RWPE2 (cell line): ENCODE measurements around the gene PDLIM4.

Experiments
- ATAC-seq: fragments of 200-7000 bp; cut with Tn5 transposase; 3 replicates; pipeline ENCODE4 v1.9.1; 2021; ENCODE audit warnings: low read depth
- DNase-seq: peaks from one replicate; pipeline ENCODE4 v3.0.0-alpha.2; 2020; ENCODE audit warnings: low spot score
- H3K27ac ChIP-seq: fragments of 450-650 bp; 2 replicates; pipeline ENCODE4 v1.5.1; 2017; ENCODE audit warnings: mild to moderate bottlenecking; ENCODE audit not compliant: poor library complexity, severe bottlenecking
- H3K27me3 ChIP-seq: fragments of 250-450 bp; sonication (Bioruptor Pico); 2 replicates; pipeline ENCODE4 v1.5.1; 2021; ENCODE audit warnings: mild to moderate bottlenecking, moderate library complexity; ENCODE audit not compliant: insufficient read depth, poor library complexity, severe bottlenecking
- H3K36me3 ChIP-seq: fragments of 250-450 bp; sonication (Bioruptor Pico); 2 replicates; pipeline ENCODE4 v1.5.1; 2020; ENCODE audit warnings: low read depth, mild to moderate bottlenecking, moderate library complexity
- H3K4me1 ChIP-seq: fragments of 250-450 bp; sonication (Bioruptor Pico); 2 replicates; pipeline ENCODE4 v1.5.1; 2021; ENCODE audit warnings: mild to moderate bottlenecking, moderate library complexity; ENCODE audit not compliant: insufficient read depth, poor library complexity, severe bottlenecking
- H3K4me3 ChIP-seq: fragments of 250-450 bp; sonication (Bioruptor Pico); 2 replicates; pipeline ENCODE4 v1.5.1; 2021; ENCODE audit warnings: mild to moderate bottlenecking, moderate library complexity; ENCODE audit not compliant: severe bottlenecking
- H3K9me3 ChIP-seq: fragments of 250-450 bp; sonication (Bioruptor Pico); 2 replicates; pipeline ENCODE4 v1.5.1; 2021; ENCODE audit warnings: mild to moderate bottlenecking, moderate library complexity; ENCODE audit not compliant: severe bottlenecking
- CTCF ChIP-seq: fragments of 450-650 bp; IDR thresholded peaks from one replicate; pipeline ENCODE4 v1.5.1; 2017; ENCODE audit warnings: mild to moderate bottlenecking, moderate library complexity; ENCODE audit not compliant: poor library complexity, severe bottlenecking

Gene PDLIM4

GRCh38 chr5:132280371-132281240 lies 23.1 kb downstream of the PDLIM4 start:
- Histone ChIP-seq H3K4me3 (no peak overlapping the region), H3K9me3 (no peaks in the 10 kb centered on the region), H3K4me1 (no peaks in the 10 kb centered on the region), H3K27ac (no peak overlapping the region), H3K36me3 (no peaks in the 10 kb centered on the region), H3K27me3 (no peaks in the 10 kb centered on the region)
- ATAC-seq, result no peak
- TF ChIP-seq CTCF, result no peak
- no peak for DNase-seq

GRCh38 chr5:132281856-132282614 lies 24.5 kb downstream of the PDLIM4 start:
- no peaks in the 10 kb centered on the region for H3K9me3 ChIP-seq
- DNase-seq (no peak), ATAC-seq (peak; percentile 47)
- H3K36me3 ChIP-seq, result no peaks in the 10 kb centered on the region
- no peaks in the 10 kb centered on the region for H3K4me1 ChIP-seq
- TF ChIP-seq CTCF, result peak; percentile 36
- H3K27ac ChIP-seq, result no peak overlapping the region
- H3K4me3 ChIP-seq, result no peak overlapping the region
- no peaks in the 10 kb centered on the region for H3K27me3 ChIP-seq

- no peak for DNase-seq
Observed at GRCh38 chr5:132283423-132284043, 26.0 kb downstream of the PDLIM4 start.

GRCh38 chr5:132289097-132289496 lies 31.6 kb downstream of the PDLIM4 start:
- H3K4me1 ChIP-seq, result peaks cover 6% of the 10 kb centered on the region
- H3K27me3 ChIP-seq, result no peaks in the 10 kb centered on the region
- no peak for ATAC-seq

More at GRCh38 chr5:132283423-132284043, 26.0 kb downstream of the PDLIM4 start:
- peak; percentile 57 for TF ChIP-seq CTCF
- no peaks in the 10 kb centered on the region for H3K36me3 ChIP-seq
- no peaks in the 10 kb centered on the region for H3K4me1 ChIP-seq
- no peak overlapping the region for H3K4me3 ChIP-seq
- no peaks in the 10 kb centered on the region for H3K27me3 ChIP-seq
- no peaks in the 10 kb centered on the region for H3K9me3 ChIP-seq
- ATAC-seq, result peak; percentile 55
- H3K27ac ChIP-seq, result no peak overlapping the region

More at GRCh38 chr5:132289097-132289496, 31.6 kb downstream of the PDLIM4 start:
- TF ChIP-seq CTCF, result no peak
- H3K27ac ChIP-seq, result no peak overlapping the region
- no peak overlapping the region for H3K4me3 ChIP-seq
- H3K9me3 ChIP-seq, result no peaks in the 10 kb centered on the region
- DNase-seq, result no peak
- H3K36me3 ChIP-seq, result no peaks in the 10 kb centered on the region
